Measurements from ENCODE around the gene ATP1B3.
A peak's percentile ranks its signal among the peaks of the same experiment; 100 is the strongest.
"Not testable (repeated sequence)": the region's sequence is repeated elsewhere in the genome, so short reads cannot be mapped to it uniquely, and the experiment has no call there.

The ATP1B3 gene

DNA sequence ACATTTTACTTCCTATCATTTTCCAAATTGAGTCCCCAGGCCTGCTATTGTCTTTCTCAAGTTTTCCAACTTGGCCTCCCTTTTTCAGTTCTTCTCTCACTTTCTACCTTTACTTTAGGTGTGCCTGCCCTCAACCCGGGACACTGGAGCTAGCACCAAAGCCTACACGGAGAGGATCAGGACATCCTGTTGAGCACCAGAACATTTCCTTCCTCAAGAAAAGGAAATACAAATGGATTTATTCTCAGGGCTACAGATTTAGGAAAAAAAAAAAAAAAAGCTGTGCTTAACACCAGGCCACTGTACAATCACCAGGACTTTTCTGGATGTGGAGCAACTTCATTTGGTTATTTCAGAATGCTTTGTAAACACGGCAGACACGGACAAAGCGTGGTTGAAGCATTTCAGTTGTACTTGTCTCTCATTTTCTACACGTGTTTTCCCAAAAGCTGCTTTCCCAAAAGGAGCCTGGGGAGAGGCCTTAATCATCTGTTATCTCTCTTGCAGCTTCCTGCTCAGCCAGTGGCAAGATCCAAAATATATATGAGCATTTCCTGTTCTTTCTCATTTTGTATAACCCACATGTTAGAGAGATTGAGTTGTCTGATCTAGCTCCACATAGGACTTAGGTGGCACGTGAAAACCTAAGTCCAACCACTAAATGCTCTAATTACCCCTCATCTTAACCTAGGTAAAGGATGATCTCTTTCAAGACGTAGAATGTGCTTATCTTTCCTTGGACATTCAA lies 15.5 kb upstream of the ATP1B3 start:
- no peak for DNase-seq

DNA sequence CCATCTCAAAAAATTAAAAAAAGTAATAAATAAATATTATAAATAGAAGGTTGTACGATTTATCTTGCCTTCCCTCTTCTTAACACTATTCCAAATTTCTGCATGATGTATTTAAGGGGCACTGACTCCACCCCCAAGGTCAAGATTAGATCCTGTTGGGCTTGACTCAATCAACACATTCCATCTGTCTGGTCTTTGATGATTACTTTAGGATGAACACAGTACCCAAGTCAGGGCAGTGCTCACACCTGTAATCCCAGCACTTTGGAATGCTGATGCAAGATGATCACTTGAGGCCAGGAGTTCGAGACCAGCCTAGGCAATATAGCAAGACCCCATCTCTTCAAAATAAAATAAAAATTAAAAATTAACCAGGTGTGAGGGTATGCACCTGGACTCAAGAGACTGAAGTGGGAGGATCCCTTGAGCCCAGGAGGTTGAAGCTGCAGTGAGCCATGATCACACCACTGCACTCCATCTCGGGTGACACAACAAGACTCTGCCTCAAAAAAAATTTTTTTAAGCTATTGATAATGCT lies 14.1 kb upstream of the ATP1B3 start:
- DNase-seq: no peak

DNA sequence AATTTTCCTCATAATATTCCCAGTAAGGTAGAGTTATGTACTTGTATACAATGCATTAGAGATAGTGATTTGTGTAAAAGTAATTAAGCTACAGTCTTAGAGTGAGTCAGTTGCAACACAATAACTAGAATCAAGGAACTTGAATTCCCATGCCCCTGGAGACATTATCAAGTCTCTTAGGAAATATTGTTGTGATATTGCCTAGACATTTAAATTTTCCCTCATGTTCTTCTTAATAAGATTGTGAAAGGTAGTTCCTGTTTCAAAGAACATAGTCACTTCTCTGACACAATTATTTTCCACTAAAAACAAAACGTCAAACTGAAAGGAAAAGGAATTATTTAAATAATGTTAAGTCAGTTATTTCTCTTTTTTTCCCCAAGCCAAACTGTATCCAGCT lies 13.0 kb upstream of the ATP1B3 start:
- DNase-seq: no peak

DNA sequence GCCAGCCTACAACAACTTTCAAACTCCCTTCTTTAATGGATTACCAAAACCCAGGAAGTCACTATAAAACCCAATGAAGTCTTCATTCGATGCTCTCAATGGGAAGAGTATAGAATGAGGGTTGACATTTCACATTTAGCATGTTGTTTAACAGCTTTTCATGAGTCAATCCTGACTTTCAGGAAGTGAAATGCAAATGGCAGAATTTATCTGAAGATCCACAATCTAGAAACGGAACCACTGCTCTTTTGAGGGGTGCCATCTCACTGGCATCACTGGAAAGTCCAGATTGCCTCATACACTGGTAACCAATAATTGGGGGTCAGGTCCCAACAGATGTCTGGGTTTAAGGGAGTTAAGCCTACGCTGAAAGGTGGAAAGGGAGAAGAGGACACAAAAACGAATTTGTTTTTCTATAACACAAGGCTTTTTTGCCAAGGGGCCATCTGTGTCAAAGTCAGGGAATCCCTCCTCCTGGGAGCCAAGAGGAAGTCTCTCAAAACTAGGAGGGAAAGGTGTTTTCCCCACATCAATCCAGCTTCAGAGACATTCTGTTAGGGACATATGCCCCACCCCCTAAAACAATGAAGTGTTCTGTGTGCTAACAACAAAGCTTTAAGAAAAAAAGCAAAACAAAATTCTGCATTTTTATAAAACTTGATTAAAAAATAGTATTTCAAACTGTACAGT lies 12.0 kb upstream of the ATP1B3 start:
- DNase-seq: no peak

DNA sequence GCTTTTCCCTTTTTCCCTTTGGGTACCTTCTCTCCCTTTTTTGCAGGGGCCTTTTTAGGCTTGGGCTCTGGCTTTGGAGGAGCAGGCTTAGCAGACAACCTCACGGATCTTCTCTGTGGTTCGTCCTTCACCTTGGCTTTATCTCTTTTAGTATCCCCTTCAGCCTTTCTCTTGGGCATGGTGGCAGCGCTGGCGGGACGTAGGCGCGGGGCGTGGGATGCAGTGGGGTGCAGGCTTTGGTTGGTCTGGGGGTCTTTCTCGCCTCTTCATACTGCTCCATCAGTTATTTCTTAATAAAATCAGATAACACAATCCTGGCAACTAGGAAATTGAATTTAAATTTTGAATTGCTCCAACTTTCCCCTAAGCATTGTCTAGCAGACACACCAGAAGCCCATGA lies 11.3 kb upstream of the ATP1B3 start:
- DNase-seq: no peak

DNA sequence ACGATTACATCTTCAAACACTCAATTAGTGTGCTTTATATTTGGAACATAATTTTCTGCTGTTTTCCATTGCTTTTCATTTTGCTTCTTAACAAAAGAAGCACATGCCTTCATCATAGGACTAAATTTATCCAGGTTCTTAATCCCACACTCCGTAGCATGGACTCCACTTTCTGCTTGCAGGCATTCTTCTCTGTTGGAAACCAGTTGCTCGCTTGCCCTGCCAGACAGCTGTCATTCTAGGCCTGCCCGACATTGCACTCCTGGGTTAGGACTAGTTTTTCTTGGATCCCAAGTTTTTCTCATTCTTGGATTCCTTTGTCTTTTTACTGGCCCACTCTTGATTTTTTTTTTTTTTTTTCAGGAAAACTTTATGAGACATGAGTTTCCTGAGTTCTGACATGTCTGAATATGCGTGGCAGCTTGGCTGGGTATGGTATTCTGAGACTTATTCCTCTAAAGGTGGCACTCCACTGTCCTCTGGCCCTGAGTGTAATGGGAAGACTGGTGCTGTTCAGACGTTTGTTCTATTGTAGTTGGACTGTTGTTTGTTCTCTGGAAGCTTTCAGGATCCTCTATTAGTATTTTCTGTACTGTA lies 6.3 kb upstream of the ATP1B3 start:
- no peak for DNase-seq

DNA sequence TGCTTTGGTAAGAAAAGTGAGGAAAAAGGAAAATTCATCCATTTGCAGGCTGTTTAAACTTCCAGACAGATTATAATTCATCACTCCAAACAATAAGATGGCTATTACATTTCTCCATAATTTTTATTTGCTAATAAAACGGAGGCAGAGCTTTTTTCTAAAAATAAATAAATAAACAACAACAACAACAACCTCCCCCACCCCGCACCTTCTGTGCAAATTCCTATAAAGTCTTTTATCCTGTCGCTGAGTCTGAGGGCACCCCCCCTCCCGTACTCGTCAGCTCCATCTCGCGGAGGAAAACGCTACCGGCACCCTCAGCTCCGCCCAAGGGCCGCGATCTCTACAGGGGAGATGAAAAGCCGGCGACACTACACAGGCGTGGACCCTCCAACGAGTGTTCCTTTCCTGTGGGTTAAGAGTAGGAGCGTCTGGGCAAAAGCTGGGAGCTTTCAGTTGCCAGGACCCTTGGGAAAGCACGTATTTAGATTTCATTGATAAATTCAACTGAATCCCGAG lies 1.0 kb upstream of the ATP1B3 start:
- peak; percentile 56 for DNase-seq

DNA sequence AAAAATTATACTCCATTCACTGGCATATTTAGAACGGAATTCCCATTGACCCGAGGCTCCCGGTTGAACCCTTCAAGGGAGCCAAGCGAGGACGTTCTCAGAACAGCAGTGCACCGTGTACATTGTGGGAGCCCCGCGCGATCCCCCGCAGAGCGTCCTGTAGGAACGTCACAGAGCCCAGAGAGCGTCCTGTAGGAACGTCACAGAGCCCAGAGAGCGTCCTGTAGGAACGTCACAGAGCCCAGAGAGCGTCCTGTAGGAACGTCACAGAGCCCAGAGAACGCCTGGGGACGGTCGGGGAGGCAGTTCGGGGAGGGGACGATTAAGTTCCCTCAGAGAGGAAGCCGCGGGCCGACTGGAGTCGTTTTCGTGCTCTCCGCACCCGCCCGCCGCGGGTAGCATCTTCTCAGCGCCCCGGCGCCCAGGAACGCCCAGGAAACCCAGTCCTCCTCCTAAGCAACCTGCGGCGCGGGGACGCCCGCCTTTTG lies 506 bp upstream of the ATP1B3 start:
- DNase-seq: peak; percentile 55

DNA sequence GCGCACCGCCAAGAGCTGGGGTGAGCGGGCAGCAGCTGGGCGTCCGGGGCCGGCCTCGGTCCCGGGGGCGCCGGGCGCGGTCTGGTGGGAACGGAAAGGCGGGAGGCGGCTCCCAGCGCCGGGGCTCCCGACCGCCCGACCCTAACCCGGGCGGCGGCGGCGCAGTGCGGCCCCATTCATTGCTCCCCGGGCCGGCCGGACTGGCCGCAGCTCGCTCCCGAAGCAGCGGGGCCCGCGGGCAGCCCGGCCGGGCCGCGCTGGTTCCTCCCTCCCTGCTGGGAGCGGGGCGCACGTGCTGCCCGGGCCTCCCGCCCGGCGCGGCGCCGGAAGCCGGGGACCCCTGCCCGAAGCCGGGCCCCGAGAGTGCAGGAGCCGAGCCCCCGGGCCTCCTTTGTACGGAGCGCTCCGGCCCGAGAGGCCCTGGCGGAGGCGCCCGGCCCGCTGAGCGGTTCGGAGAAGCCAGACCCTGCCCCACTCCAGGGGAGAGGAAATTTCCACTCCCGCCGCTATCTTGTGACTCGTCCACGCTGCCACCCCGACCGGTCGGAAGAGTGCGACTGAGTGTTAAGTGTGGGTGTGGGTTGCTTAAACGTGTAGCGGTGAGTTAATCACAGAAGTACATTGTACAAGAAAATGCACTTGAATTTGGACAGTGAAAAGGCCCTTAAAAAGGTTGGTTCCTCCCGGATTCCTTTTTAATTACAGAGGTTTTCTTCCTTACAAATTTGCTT lies 613 bp downstream of the ATP1B3 start:
- DNase-seq: no peak

DNA sequence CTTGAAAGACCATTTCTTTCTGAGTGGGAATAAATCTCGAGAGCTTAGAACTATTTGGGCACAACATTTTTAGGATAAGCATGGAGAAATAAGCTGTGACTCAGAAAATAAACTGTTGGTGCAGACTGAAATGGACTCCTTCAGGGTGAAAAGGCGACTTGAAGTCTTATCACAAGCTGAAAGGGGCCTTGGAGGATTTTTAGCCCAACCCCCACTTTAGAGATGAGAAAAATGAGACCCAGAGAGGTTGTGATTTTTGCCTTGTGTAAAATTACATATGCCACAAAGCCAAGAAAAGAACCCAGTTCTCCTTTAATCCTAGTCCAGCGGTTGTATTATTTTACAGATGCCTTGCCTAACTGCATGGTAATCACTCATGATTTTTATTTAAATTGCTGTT lies 1.5 kb downstream of the ATP1B3 start:
- no peak for DNase-seq

DNA sequence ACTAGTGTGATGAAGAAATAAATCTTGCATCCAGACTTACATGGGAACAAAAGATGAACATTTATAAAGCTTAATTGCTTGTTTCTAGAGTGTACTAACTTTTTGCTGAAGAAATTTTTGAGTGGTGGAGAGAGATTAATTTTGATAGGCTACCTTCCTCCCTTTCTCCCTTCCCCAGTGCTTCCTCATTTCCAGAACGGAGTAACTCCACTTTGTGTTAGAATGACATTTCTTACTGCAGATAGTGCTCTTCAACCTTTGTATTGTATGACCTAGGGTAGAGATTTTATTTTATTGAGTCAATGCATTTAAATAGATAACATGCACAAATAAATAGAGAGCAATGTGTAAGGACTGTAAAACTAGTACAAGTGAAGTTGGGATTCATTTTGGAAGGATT lies 1.9 kb downstream of the ATP1B3 start:
- DNase-seq: no peak

DNA sequence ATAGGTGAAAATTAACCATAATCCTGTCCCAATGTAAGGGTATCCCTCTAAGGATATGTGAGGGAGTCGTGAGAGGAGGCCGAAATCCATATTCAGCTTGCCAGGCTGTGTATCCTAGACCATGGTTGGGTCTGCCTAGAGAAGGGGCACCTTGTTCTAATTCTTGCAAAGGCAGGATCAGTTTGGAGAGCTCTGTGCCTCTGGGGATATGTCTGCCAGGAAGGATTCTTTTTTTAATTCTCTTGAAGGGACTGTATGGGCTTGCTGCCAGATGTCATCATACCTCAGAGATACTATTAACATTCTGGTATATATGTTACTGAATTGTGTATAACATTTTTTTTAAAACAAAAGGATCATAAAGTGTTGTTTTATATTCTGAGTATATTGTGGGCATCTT lies 2.4 kb downstream of the ATP1B3 start:
- DNase-seq: no peak

DNA sequence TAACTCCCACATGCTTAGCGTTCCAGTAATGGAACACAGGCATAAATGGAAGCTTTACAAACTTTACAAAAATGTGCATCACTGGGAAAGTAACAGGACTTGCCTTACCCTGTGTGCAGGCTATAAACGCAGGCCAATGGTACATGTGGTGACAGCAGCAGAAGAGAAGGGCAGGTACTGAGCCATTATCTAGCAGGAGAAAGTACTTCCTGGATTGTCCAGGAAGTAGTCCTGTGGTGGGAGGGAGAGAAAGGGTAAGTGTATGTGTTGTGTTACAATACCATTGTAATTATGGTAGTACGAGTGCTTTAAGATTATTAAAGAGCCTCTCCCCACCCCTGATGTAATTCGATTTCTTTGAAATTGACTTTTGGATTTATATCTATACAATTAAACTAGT lies 5.3 kb downstream of the ATP1B3 start:
- DNase-seq: no peak

DNA sequence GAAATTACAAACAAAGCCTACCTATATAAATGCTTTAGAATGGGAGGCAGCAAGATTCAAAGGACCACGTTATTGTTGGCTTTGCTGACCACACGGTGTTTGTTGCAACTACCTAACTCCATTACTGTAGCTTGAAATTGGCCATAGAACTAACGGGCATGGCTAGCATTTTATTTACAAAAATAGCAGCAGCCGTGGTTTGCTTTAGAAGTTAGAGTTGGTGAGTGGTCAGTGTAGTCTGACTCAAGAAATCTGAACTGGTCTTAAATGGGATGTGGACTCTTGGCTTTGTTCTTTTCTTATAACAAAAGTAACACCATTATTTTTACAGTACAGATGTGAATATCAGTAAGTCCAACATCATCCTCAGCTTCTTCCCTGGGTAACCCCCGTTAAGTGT lies 10.6 kb downstream of the ATP1B3 start:
- DNase-seq: no peak

DNA sequence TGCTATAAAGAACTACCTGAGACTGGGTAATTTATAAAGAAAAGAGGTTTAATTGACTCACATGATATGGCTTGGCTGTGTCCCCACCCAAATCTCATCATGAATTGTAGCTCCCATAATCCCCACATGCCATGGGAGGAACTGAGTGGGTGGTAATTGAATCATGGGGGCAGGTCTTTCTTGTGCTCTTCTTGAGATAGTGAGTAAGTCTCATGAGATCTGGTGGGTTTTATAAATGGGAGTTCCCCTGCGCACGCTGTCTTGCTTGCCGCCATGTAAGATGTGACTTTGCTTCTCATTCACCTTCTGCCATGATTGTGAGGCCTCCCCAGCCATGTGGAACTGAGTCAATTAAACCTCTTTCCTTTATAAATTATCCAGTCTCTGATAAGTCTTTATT lies 12.1 kb downstream of the ATP1B3 start:
- not testable (repeated sequence) for DNase-seq

DNA sequence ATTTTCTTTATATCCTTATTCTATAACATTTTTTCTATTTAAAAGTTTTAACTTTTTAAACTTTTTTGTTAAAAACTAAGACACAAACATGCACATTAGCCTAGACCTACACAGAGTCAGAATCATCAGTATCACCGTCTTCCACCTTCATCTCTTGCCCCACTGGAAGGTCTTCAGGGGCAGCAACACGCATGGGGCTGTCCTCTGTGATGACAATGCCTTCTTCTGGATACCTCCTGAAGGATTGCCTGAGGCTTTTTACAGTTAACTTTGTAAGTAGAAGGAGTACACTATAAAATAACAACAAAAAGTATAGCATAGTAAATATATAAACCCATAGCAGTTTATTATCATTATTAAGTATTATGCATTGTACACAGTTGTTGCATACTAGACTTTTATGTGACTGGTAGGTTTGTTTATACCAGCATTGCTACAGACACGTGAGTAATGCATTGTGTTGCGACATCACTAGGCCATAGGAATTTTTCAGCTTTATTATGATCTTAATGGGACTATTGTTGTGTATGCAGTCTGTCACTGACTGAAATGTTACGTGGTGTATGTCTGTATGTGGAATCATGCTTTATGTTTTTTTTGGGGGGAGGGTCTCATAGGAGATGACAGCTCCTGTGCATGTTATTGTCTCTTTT lies 18.2 kb downstream of the ATP1B3 start:
- no peak for DNase-seq

DNA sequence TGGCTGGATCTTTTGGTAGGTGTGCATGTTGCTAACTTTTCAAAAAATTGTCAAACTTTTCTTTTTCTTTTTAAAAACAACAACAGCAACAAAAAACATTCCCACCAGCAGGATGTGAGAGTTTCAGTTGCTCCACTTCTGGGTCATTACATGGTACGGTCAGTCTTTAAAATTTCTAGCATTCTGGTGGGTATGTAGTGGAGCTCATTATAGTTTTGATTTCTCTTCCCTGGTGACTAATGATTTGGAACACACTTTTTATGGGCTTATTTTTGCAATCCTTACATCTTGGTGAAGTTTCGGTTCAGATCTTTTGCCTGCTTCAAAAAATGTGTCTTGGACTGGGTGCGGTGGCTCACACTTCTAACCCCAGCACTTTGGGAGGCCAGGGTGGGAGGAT lies 19.3 kb downstream of the ATP1B3 start:
- DNase-seq: no peak

DNA sequence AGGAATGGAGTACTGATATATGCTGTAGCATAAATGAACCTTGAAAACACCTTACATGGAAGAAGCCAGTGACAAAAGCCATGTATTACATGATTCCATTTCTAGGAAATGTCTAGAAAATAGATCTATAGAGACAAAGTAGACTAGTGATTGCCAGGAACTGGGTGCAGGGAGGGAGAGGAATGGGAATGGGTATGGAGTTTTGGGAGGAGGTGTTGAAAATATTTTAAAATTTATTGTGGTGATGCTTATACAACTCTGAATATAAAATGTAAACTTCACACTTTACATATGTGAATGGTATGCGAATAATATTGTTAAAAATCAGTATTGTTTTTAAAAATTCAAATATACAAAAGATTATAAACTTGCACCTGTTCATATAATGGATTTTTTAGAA lies 22.5 kb downstream of the ATP1B3 start:
- DNase-seq: no peak

DNA sequence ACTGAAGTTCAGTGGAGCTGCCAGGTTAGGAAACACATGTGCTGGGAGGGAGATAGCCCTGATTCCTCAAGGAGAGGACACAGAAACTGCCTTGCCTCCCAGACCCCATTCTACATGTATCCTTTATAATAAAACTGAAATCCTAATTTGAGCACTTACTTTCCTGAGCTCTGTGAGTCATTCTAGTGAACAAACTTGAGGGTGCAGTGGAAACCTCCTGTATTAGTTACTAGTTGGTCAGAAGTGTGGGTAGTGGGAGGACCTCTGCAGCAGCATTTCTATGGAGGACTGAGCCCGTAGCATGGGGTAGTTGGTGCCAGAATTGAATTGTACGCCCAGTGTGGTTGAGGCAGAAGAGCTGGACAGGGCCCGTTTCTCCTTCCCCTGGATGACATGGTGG lies 23.9 kb downstream of the ATP1B3 start:
- no peak for DNase-seq

DNA sequence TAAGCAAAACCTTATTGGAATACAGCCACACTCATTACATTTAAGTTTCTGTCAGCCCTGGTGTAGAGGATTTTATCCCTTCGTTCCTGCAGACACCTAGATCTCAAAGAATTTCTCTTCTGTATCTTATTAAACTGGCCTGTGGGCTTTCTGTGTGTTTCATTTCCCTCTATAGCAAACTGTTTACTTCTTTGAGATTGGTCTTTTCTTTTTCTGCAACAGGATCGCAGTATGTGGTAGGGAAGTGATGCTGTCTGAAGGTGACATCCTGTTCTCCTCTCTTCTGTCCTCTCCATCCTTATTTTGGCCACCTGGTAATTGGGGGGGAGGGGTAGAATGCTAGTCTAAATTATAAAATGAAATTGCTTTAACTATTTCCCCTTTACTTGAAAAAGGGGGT lies 25.5 kb downstream of the ATP1B3 start:
- no peak for DNase-seq

DNA sequence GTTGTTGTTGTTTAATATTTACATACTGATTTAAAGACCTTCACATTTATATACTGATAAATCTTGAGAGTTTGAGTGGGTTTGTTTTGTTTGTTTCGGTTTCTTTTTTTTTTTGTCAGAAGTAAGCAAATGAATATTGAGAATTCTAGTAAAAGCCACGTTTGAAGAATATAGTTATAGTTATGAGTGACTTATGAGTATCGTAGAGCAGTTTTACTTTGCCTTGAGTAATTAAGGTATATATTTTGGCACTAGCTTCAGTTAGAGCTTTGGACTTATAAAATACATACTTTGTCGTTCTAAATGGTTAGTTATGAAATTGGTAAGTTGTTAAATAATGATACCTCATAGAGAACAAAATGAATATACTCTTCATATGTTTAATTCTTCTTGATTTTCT lies 27.8 kb downstream of the ATP1B3 start:
- DNase-seq: no peak

DNA sequence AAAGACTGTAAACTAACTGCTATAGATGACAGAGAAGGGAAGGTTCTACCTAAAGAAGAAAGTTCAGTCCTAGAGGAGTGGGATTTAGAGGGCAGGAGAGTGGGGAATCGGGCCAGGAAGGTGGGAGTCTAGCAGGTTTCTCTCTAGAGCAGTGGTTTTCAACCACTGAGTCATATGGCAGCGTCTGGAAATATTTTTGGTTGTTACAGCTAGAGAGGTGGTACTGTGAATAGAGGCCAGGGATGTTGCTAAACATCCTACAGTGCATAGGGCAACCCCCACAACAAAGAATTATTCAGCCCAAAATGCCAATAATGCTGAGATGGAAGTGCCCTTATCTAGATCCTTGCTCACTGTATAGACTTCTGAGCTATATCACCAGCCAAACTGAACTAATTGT lies 28.7 kb downstream of the ATP1B3 start:
- DNase-seq: no peak

DNA sequence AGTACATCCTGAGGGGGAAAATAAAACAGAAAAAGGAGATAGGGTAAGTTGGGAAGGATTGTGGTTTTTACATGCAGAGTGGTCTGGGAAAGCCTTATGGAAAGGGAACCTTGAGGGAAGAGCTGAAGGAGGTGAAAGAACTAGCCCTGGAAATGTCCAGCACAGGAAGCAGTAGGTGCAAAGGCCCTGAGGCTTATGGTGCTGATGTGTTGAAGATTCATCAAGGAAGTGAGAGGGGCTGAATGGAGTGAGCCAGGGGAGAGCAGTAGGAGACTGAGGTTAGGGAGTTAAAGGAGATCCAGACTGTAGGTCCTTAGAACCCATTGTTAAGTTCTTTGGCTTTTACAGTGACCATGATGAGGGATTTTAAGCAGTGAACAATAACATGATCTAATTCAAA lies 33.0 kb downstream of the ATP1B3 start:
- no peak for DNase-seq

Data from NCI-H2081 treated with DMSO at 0.1 percent for 48 hours (cell line).